Stimulated activated CD4-positive, alpha-beta T cell treated with anti-CD3 and anti-CD28 coated beads, TNF-alpha, amount 100 ng/mL, for 1 hour (primary cell): ENCODE measurements around the gene EIF4B.

Source experiments
- DNase-seq, 3 donors: peaks; one replicate each; pipeline ENCODE4 v3.0.0-alpha.2; 2020; ENCODE audit warnings: low read depth in 3 of 3, low spot score in 1 of 3

The EIF4B gene

DNA sequence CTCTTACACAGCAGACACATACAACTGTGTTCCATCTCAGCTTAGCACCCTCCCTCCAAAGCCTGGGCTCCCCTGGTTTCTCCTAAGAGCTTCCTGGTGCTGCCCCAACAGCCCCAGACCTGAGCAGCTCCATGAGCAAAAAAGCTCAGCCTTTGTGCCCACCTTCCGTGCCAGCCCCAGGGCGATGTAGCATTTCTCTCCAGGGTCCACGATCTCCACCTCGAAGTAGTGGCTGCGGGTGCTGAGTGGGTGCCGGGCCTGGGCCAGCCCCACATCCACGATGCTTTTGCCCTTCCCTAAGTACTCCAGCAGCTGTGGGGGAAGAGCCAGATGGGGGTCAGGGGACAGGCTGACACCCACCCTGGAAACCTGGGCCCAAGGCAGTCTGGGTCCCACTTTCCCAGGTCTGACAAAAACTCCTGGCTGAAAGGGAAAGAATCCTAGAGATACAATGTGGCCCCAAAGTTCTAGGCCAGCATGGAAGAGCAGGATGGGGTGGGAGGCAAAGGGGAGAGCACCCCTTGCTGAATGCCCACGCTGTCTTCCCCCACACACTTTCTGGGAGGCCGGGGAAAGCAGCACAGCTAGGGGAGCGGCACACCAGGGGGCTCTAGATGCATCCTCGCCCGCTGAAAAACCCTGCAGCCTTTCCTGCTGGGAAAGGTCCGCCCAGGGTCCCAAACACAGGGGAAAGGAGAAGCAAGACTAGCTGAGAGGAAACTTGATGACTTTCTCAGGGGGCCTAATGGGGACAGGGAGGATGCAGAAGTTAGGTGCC lies 61.9 kb downstream of the EIF4B start:
- DNase-seq = no peak

DNA sequence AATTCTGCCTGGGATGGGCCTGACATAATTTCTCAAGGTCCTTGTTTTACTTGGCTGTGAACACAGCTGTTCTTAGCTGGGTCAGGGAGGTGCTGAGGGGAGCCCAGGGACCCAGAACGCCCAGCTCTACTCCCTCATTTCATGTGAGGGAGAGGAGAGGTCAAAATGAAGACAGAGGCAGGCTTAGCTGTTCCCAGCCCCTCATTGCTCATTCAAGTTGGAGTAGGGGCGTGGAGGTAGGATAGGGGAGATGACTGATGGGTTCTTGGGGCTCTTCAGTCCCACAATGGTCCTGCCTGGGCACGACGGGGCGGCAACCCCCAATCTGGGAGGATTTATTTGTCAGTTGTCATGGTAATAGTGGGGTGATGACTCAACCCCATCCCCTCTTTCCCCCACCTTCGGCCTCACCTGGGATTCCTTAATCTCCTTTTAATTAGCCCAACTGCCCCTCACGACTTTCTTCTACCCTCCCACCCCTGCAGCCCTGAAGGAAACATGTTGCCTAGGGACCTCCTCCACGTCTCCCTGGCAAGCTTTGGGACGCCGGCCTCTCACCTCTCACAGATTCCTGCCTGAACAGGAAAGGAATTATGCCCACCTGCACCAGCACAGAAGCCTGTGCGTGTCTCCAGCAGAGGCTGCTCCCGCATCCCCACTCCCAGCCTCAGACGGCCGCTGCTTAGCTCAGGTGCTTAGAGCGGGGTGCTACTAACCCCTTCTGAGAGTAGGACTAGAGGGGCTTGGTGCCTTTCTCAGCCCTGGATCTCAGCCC lies 62.7 kb downstream of the EIF4B start:
- DNase-seq = no peak

- DNase-seq = no peak
These were observed 63.6 kb downstream of the EIF4B start for GRCh38 chr12:53069621-53070410.

- DNase-seq = no peak
These were observed 64.7 kb downstream of the EIF4B start for GRCh38 chr12:53070877-53071492.

DNA sequence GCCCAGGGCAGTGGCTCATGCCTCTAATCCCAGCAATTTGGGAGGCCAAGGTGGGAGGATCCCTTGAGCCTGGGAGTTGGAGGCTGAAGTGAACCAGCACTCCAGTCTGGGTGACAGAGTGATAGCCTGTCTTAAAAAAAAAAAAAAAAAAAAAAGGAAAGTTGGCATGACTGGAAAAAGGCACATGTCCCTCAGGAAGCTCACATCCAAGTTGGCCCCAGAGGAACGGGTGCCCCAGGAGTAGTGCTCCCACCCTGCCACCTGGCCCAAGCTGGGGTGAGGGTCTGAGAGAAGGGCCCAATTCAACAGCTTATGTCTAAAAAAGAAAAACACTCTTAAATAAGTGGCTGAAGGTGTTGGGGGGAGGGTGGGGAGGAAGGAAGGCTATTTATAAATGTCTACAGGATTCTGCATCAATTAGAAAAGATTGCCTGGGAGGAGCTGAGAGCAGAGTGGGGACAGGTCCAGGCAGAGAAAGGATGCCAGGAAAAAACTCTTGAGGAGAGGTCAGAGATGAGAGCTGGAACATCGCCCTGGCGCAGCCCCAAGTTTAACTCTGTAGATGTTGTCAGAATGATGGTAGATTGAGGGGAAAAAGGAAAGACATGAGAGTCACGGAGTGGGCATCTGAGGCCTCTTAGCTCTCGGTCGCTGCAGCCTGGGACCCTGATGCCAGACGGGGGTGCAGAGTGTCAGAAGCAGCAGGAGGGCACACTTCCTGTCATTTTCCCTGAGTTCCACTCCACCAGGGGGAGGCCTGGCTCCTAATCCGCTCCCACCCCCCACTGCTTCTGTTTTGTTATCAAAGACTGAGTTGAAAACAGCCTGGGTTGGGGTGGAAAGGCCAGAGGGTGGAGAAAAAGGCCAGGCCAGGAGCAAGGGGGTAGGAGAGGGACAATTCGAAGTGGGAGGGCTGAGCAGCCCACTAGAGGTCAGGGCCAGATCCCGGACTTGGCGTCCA lies 65.6 kb downstream of the EIF4B start:
- DNase-seq = no peak

DNA sequence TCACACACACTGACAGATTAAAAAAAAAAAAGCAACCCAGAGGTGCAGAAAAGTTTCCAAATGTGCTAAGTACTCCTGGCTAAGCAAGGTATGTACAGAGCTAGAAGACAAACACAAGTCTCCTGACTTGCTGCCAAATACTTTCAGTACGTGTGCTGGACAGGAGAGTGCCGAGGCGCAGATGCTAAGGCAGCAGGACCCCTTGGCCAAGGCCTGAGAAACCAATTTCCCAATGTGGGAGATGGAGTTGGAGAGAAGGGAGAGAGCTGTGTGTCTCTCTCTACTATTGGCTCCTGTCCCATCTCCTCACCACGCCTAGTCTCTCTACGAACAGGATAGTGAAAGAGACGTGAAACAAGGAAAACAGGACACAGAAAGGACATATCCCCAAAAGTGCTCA lies 67.6 kb downstream of the EIF4B start:
- DNase-seq = no peak

- DNase-seq = no peak
These were observed 68.2 kb downstream of the EIF4B start for GRCh38 chr12:53074283-53074998.

- DNase-seq = no peak
These were observed 68.7 kb downstream of the EIF4B start for GRCh38 chr12:53074999-53075370.

DNA sequence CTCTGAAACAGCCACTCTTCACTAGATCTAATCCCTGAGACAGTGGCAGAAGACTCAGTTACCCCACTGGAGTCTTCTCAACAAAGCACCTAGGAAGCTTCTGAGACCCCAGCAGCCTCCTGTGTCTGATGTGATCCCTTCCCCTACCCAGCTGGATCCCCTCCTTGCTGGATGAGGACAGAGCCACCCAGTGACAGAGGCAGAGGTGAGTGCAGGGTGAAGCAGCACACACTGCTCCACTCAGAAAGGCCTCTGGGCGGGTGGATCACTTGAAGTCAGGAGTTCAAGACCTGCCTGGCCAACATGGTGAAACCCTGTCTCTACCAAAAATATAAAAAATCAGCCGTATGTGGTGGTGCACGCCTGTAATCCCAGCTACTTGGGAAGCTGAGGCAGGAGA lies 70.2 kb downstream of the EIF4B start:
- DNase-seq = no peak

- no peak for DNase-seq
These were observed 70.8 kb downstream of the EIF4B start for GRCh38 chr12:53077030-53077429.

- no peak for DNase-seq
These were observed 72.4 kb downstream of the EIF4B start for GRCh38 chr12:53078425-53079225.

- DNase-seq = peak; percentile 91 to 97 (median 93)
These were observed 73.2 kb downstream of the EIF4B start, which contains the start of gene SPRYD3 for GRCh38 chr12:53079226-53080117. SPRYD3 (minus strand) TSS chr12:53079390; CDS start chr12:53079333, 57 bp downstream.

- DNase-seq = no peak
These were observed 76.5 kb downstream of the EIF4B start for GRCh38 chr12:53082637-53083175.

DNA sequence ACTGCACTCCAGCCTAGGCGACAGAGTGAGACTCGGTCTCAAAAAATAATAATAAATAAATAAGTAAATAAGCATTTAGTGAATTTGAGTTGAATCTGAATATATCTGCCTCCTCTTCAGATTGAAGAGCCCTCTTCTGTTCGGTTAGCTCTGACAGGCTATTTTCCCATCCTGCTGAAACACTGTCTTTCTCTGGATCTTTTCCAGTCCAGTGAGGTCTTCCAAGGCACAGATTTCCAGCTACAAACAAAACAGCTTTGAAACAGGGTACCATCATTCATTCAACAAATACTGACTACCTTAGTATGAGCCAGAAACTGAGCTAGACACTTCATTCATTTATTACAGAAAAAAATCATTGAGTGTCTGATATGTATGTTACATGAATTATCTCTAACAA lies 80.1 kb downstream of the EIF4B start:
- no peak for DNase-seq

DNA sequence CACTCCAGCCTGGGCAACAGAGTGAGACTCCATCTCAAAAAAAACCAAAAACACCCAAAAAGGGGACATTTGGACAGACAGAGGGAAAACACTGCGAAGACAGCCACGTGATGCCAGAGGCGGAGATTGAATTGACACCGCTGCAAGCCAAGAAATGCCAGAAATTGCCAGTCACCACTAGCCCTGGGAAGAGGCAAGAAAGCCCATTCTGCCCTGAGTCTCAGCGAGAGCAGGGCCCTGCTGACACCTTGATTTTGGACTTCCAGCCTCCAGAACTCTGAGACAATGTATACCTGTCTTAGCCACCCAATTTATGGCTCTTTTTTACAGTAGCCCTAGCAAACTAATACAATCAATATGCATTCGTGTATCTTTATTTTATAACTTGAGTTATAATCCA lies 83.8 kb downstream of the EIF4B start:
- DNase-seq = no peak

GRCh38 chr12:53090554-53090953 lies 84.3 kb downstream of the EIF4B start:
- DNase-seq = no peak

- no peak for DNase-seq
These were observed 85.5 kb downstream of the EIF4B start for GRCh38 chr12:53091756-53092155.
